Ramos (cell line): Measurements from ENCODE around the gene MAGI3.

Experiments
- in situ Hi-C: fragments of 300-500 bp; cut with MboI; formaldehyde crosslinking; loops from one replicate; pipeline ENCODE4 v1.14.3; 2022; ENCODE audit warnings: low sequenced_read_pairs; ENCODE audit not compliant: unreplicated experiment

Gene MAGI3

DNA sequence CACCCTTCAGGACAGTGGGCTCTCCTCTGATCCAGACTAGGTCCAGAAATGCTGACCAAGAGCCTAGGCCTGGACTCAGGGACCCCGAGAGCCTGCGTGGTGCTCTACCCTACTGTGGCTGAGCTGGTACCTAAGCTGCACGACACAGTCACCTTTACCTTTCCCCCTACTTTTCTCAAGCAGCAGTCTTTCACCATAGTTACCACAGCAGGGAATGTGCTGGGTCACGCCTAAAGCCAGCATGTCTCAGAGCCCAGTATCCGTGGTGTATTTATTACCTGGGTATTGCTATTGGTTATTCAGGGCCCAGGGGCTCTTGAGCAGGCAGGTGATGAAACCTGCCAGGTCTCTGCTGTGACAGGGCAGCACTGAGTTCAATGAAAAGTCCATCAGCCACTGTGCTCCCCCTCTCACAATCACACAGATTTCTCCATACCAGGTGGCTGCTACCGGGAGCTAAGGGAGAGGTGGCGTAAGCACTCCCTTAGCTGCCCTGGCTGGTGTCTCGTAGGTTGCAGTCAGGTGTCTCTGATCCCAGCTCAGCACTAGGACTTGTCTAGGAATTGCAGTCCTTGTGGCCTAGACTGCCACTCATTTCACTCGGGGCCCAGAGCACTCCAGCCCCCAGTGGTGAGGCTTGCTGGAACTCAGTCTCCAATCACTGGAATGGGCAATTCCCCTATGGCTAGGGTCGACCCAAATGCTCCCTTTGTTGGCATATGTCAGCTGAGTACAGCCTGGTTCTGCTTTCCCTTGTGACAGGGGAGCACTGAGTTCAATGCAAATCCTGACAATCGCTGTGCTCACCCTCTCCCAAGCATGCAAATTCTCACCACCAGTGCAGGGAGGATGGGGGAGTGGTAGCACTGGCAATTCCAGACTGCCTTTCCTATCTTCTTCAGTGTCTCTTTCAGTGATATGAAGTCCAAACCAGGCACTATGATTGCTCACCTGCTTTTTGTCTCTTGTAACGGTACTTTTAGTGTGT lies 240.3 kb downstream of the MAGI3 start:
- in situ Hi-C loops = no loop called here

DNA sequence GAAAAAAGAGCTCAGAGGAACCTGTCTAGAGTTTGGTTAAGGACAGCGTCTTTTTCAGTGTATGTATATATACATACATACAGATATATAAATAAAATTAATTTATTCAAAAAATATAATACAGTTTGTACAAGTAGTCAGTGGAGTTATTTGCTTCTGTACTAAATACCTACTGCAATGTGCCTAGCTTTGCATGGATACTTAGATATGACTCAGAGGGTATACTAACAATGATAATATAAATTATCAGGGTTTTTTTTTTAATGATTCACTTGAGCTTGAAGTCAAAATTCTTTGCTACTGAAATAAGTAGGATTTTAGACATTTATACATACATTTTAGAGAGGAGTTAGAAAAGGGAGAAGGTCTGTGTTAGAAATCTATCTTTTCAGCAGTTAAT lies 251.1 kb downstream of the MAGI3 start:
- in situ Hi-C loops = no loop called here

- in situ Hi-C loops = no loop called here
Observed at GRCh38 chr1:113647164-113647563, 256.8 kb downstream of the MAGI3 start.

- in situ Hi-C loops = no loop called here
Observed at GRCh38 chr1:113648478-113648877, 258.2 kb downstream of the MAGI3 start.

GRCh38 chr1:113652771-113653170 lies 262.5 kb downstream of the MAGI3 start:
- in situ Hi-C loops = no loop called here

- in situ Hi-C loops = no loop called here
Observed at GRCh38 chr1:113653741-113654140, 263.4 kb downstream of the MAGI3 start.

DNA sequence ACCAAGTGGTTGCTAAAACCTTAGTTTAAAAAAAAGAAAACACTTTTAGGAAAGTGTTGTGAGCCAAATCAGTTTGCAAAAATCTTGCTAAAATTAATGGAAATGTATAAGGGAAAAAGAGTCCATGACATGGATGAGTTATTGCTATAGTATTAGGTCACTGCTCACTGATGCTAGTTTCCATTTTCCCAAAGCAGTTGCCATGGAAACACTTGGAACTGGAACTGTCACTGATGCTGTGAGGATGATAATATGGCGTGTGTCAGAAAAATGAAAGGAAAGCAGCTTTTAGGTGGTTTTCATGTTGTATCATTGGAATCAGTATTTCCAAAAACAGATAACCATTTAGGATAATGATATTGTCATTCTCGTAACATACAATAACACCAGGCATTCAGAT lies 264.6 kb downstream of the MAGI3 start:
- in situ Hi-C loops = no loop called here

DNA sequence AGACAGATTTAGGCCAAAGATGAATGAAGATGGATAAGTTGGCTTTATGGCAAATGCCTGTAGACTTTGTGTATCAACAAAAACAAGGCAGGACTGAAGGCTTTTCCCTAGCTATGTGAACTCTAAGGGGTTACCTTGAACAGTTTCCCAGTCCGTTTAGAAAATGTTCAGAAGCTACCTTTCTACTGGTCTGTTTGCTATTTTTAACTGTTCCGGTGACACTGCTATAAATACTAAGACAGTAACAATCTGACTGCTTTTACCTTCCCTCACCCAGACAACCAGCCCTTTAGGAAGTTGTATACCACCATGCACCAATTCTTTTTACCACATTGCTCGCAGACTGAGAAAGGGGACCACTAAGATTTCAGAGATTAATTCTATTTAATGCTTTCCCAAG lies 266.8 kb downstream of the MAGI3 start:
- in situ Hi-C loops = no loop called here

GRCh38 chr1:113657556-113658063 lies 267.3 kb downstream of the MAGI3 start:
- in situ Hi-C loops = no loop called here

- in situ Hi-C loops = no loop called here
Observed at GRCh38 chr1:113659035-113659434, 268.7 kb downstream of the MAGI3 start.

DNA sequence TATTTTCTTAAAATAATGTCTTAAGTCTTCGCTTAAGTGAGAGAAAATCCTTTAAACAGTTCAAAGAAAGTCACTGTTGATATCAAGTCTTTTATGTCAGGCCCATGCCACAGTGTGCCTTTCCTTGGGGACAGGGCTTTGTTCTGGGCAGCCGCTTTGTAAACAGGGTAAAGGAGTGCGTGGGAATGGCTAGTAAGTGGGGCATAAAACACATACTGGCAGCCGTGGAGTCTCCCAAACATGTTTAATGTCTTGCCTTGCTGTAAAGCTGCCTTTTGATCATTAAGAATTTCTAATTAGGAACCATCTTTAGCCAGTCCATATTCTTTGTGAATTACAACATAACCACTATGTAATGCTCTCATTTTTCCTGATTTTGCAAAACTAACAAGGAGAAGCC lies 269.2 kb downstream of the MAGI3 start:
- in situ Hi-C loops = no loop called here

DNA sequence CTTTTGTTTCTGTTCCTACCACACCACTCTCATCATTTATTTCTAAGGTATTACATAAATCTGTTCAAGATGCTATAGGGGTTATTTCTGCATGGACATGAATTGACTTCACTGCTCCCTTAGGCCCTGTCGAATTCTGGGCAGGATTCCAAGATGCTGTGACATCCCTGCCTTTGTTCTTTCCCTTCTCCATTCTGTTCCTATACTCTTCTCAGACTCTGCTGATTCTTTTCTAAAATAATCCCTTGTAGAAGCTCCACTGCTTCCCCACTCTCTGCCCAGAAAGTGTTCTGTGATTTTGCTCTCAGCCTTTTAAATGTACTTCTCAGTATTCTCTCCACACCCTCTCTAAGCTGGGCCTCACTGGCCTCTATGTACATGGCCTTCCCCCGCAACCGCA lies 269.8 kb downstream of the MAGI3 start:
- in situ Hi-C loops = no loop called here

- in situ Hi-C loops = no loop called here
Observed at GRCh38 chr1:113662101-113662500, 271.8 kb downstream of the MAGI3 start.

DNA sequence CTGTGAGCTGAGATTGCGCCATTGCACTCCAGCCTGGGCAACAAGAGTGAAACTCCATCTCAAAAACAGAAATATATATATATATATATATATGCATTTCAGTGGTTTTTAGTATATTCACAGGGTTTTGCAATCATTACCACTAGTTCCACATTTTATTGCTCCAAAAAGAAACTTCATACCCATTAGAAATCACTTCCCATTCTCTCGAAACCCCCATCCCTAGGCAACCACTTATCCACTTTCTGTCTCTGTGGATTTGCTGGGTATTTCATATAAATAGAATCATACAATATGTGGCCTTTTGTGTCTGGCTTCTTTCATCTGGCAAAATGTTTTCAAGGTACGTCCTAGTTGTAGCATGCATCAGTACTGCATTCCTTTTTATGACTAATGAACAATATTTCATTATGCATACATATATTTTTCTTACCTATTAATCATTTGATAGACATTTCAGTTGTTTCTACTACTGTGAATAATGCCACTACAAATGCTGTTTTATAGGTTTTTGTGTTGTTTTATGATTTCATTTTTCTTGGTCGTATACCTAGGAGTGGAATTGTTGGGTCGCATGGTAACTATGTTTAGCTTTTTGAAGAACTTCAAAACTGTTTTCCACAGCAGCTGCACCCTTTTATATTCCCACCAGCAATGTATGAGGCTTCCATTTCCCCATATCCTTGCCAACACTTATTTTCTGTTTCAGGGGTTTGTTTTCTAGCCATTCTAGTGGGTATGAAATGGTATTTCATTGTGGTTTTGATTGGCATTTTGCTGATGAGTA lies 273.0 kb downstream of the MAGI3 start:
- in situ Hi-C loops = no loop called here

- in situ Hi-C loops = no loop called here
Observed at GRCh38 chr1:113665071-113665470, 274.8 kb downstream of the MAGI3 start.

GRCh38 chr1:113666126-113666525 lies 275.8 kb downstream of the MAGI3 start:
- in situ Hi-C loops = no loop called here

DNA sequence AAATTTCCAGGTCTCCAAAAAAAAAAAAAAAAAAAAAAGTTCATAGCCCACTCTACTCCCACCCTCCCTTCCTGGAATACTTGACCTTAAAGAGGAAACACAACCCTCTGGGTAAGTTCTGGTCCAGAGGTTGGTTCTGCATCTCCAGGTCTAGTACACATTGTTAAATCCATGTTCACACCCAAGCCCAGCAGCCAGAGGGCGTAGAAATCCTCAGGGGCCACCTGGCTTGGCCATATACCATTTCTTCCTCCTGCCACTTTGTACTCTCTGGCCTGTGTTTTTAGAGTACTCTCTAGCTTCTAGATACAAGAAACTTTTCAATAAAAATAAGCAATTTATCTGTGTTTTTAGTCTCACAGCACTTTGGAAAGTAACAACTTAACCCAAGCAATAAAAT lies 279.7 kb downstream of the MAGI3 start:
- in situ Hi-C loops = no loop called here

- in situ Hi-C loops = no loop called here
Observed at GRCh38 chr1:113670650-113671049, 280.3 kb downstream of the MAGI3 start.

GRCh38 chr1:113672491-113672890 lies 282.2 kb downstream of the MAGI3 start:
- in situ Hi-C loops = no loop called here

DNA sequence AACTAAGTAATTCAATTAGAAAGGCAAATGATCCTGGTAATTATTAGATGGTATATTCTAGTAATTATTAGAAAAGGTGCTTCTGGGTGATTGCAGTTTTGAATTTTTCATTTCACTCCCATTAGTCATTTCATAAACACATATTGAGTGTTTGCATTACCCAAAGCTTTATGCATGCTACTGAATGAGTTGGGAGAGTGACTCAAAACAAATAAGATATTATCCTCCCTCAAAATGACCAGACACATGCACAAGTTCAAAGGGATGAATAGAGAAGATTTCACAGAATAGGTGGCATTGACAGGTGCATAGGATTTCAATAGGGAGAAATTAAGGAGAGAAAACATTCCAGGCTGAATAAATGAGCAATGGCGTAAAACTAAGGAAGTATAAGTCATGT lies 284.3 kb downstream of the MAGI3 start:
- in situ Hi-C loops = no loop called here

DNA sequence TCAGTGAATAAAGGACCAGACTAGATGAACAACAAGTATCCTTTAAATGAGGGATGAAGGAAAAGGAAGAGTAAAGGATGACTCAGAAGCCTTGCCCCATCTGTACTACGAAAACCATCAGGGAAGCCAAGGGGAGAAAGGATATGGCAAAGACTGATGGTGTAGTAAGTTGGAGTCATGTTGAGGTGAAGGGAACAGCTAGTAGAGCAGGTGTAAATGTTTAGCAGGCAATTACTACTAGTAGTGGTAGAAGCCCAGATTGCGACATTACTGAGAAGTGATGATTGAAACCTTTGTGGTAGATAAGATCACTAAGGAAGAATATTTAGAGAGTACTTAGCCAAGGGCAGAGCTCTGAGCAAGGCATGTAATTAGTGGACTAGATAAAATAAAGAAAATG lies 285.0 kb downstream of the MAGI3 start:
- in situ Hi-C loops = loop anchor here (25.0 kb wide), 1 partner anchor 538 kb away; no protein-coding TSS in a partner anchor
